Kidney (tissue), 14 donors: ENCODE measurements around the gene XIRP2. TPM values are rescaled to one million over a fixed set of nuclear protein-coding genes. Genes with fewer than 3 reads are reported as not detected.

Source experiments
- DNase-seq, 5 donors: peaks; one replicate each; pipeline ENCODE4 v3.0.0-alpha.2; 2013 to 2020
- FAIRE-seq: peaks from 2 replicates; lab custom pipeline; 2012; peaks lifted over from hg19 to GRCh38; lab: Jason Lieb, UNC
- H3K27ac ChIP-seq, 2 donors: one replicate each; pipeline ENCODE4 v1.7.0; 2013; ENCODE audit warnings: low read depth in 2 of 2, low read length in 2 of 2, inconsistent platforms in 1 of 2
- H3K27me3 ChIP-seq: one replicate; pipeline ENCODE4 v1.7.1; 2013; ENCODE audit warnings: low read length, inconsistent platforms; ENCODE audit not compliant: control insufficient read depth, insufficient read depth
- H3K36me3 ChIP-seq, 3 donors: one replicate each; pipeline versions ENCODE4 v1.7.0 to v1.7.1; 2013; ENCODE audit warnings: low read length in 3 of 3, control low read depth in 1 of 3, inconsistent platforms in 1 of 3; ENCODE audit not compliant: insufficient read depth in 3 of 3, control insufficient read depth in 2 of 3
- H3K4me1 ChIP-seq, 3 donors: one replicate each; pipeline versions ENCODE4 v1.7.0 to v1.7.1; 2013; ENCODE audit warnings: low read length in 3 of 3, inconsistent platforms in 1 of 3, low read depth in 1 of 3; ENCODE audit not compliant: control insufficient read depth in 2 of 3, insufficient read depth in 2 of 3
- H3K4me3 ChIP-seq, 3 donors: one replicate each; pipeline versions ENCODE4 v1.7.0 to v1.8.1; 2013; ENCODE audit warnings: low read length in 3 of 3, control low read depth in 1 of 3, inconsistent platforms in 1 of 3
- H3K9ac ChIP-seq, 3 donors: one replicate each; pipeline versions ENCODE4 v1.7.0 to v1.7.1; 2013; ENCODE audit warnings: low read length in 3 of 3, control low read depth in 1 of 3, inconsistent platforms in 1 of 3
- H3K9me3 ChIP-seq, 3 donors: one replicate each; pipeline versions ENCODE4 v1.7.0 to v1.7.1; 2013; ENCODE audit warnings: low read length in 3 of 3, control low read depth in 1 of 3, inconsistent platforms in 1 of 3; ENCODE audit not compliant: control insufficient read depth in 2 of 3, insufficient read depth in 1 of 3
- CTCF ChIP-seq: IDR thresholded peaks from 3 replicates; pipeline ENCODE4 v1.5.1; 2012; ENCODE audit warnings: mild to moderate bottlenecking, moderate library complexity, borderline replicate concordance; ENCODE audit not compliant: insufficient read depth; ENCODE audit errors: extremely low read depth
- intact Hi-C: fragments of 100-400 bp; cut with DNase I; formaldehyde crosslinking; loops from one replicate; pipeline ENCODE4 v1.11.1; 2022
- polyA plus RNA-seq: library from polyadenylated mRNA; stranded (reverse); fragments of 350-450 nt; fragmentation: Illumina TruSeq; extraction: RNeasy Lipid Tissue Mini Kit (QIAGEN cat#74804); gene quantifications from one replicate; pipeline ENCODE4 v1.2.3, GENCODE V29; 2014; ENCODE audit warnings: low read depth, low replicate concordance; ENCODE audit not compliant: insufficient read depth
- total RNA-seq: library from RNA; stranded (reverse); fragmentation: NEBNext Ultra II Directional; extraction: Animal tissue kit (Norgen Biotek cat#: 25700); gene quantifications from one replicate; pipeline ENCODE4 v1.2.1, GENCODE V29; 2021
- donor health status: control.
- donor health status: control.
- donor health status: control.
- donor health status: control.
- donor health status: control.
- donor health status: DM: yes; HTN: yes; CAD: no.
- donor health status: Normal renal cell carcinoma (clear cell type).

The XIRP2 gene
- total and polyA plus RNA-seq, 2 donors from 2014 or later: not detected

DNA sequence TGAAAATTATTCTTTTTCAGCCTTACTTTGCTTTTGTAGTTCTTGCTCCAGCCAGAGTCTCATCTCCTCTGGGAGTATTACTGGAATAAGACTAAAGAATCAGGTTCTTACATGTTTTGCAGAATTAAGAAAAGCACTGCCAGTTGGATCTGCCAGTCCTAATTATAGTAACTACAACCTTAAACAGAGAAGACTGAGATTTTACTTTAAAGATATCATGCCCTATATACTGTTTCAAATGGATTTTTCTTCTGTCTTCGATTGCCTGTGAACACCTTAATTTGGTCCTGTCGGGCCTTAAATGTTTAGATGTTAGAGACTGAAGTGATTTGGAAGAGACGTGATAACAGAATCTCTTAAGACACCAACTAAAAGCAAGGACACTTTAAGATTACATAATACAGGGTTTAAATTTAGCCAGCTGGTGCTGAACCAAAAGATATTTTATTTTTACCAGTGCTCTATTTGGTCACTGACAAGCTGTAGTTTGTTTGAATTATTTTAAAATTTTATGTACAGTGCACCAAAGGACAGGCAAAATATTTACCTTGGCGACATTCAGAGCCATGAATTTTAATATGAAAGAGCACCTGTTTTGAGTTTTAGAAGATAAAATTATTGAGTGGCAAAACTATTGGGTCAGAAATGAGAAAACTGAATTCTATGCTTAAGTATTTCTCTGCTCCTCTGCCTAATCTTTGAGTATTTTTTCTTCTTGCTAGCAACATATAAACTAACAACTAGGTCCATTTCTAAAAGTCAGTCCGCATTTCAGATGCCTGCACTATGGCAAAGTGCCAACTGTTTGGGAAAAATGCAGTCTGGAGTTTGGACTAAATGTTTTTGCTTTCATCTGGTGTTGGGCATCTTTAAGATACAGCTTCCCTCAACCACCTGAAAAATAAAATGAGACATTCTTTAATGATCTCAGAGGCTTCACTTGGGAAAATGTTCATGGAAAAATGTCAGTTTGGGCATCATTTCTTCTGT lies 300.0 kb downstream of the XIRP2 start:
- peak in 1 of 5 donors; percentile 22 for DNase-seq
- Histone ChIP-seq H3K27me3 (no peaks in the 10 kb centered on the region), H3K4me3 (no peak overlapping the region), H3K36me3 (no peaks in the 10 kb centered on the region), H3K4me1 (peaks cover 0 to 7% (median 0%) of the 10 kb centered on the region in 3 donors), H3K9ac (no peak overlapping the region), H3K9me3 (no peaks in the 10 kb centered on the region), H3K27ac (no peak overlapping the region)
- intact Hi-C loops: no loop called here
- no peak for FAIRE-seq
- no peak for TF ChIP-seq CTCF

DNA sequence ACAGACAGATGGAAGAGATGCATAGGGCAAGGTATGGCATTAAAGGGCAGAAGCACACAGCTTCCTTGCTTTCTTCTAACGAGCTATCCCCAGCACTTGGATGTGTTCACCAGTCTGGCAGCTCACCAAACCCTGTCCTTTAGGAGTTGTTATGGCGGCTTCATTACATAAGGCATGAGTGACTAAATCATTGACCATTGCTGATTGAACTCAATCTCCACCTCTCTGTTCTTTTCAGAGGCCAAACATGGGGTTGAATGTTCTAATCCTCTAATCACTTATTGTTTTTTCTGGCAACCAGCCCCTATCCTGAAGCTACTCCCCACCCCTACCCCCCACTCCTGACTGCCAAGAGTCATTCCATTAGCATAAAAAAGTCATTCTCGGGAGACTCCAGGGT lies 301.8 kb downstream of the XIRP2 start:
- Histone ChIP-seq H3K4me1 (peaks cover 0 to 7% (median 0%) of the 10 kb centered on the region in 3 donors), H3K4me3 (no peak overlapping the region), H3K27ac (no peak overlapping the region), H3K36me3 (no peaks in the 10 kb centered on the region), H3K9ac (no peak overlapping the region), H3K27me3 (no peaks in the 10 kb centered on the region), H3K9me3 (no peaks in the 10 kb centered on the region)
- intact Hi-C loops: no loop called here
- DNase-seq (no peak), FAIRE-seq (no peak)
- TF ChIP-seq CTCF: no peak

GRCh38 chr2:167191588-167191987 lies 303.3 kb downstream of the XIRP2 start:
- H3K36me3 ChIP-seq: no peaks in the 10 kb centered on the region
- H3K4me1 ChIP-seq: peaks cover 0 to 7% (median 2%) of the 10 kb centered on the region in 3 donors
- H3K27ac ChIP-seq: no peak overlapping the region
- no peaks in the 10 kb centered on the region for H3K9me3 ChIP-seq
- FAIRE-seq (no peak), DNase-seq (no peak)
- TF ChIP-seq CTCF: no peak
- no peaks in the 10 kb centered on the region for H3K27me3 ChIP-seq
- intact Hi-C loops: no loop called here
- no peak overlapping the region for H3K9ac ChIP-seq
- H3K4me3 ChIP-seq: no peak overlapping the region
